HG02571 (cell line): Measurements from ENCODE around the gene DLG2.

Experiments used
- ATAC-seq: cut with Tn5 transposase; IDR thresholded peaks from one replicate; pipeline ENCODE4 v1.9.1; 2021; ENCODE audit warnings: mild to moderate bottlenecking, moderate library complexity; ENCODE audit not compliant: unreplicated experiment

The DLG2 gene

GRCh38 chr11:84250834-84251613 is 1376.1 kb downstream of the DLG2 start:
- ATAC-seq = no peak

GRCh38 chr11:84249344-84250135 is 1377.6 kb downstream of the DLG2 start:
- peak; percentile 61 for ATAC-seq

GRCh38 chr11:84247926-84248325 is 1379.2 kb downstream of the DLG2 start:
- ATAC-seq = no peak

GRCh38 chr11:84247129-84247528 is 1380.0 kb downstream of the DLG2 start:
- no peak for ATAC-seq

- ATAC-seq = peak; percentile 80
Observed at GRCh38 chr11:84243629-84244263, 1383.4 kb downstream of the DLG2 start.

- no peak for ATAC-seq
Observed at GRCh38 chr11:84241343-84242131, 1385.6 kb downstream of the DLG2 start.

GRCh38 chr11:84240847-84241246 is 1386.3 kb downstream of the DLG2 start:
- no peak for ATAC-seq

GRCh38 chr11:84236436-84236835 is 1390.7 kb downstream of the DLG2 start:
- ATAC-seq = no peak

- ATAC-seq = no peak
Observed at GRCh38 chr11:84234462-84235202, 1392.5 kb downstream of the DLG2 start.

GRCh38 chr11:84234011-84234410 is 1393.1 kb downstream of the DLG2 start:
- no peak for ATAC-seq

GRCh38 chr11:84232511-84232910 is 1394.6 kb downstream of the DLG2 start:
- no peak for ATAC-seq

- no peak for ATAC-seq
Observed at GRCh38 chr11:84230402-84230801, 1396.7 kb downstream of the DLG2 start.

GRCh38 chr11:84227970-84228665 is 1399.0 kb downstream of the DLG2 start:
- ATAC-seq = no peak

GRCh38 chr11:84224042-84224441 is 1403.1 kb downstream of the DLG2 start:
- no peak for ATAC-seq

GRCh38 chr11:84218318-84218717 is 1408.8 kb downstream of the DLG2 start:
- no peak for ATAC-seq

GRCh38 chr11:84215672-84216071 is 1411.5 kb downstream of the DLG2 start:
- no peak for ATAC-seq

GRCh38 chr11:84214557-84214956 is 1412.6 kb downstream of the DLG2 start:
- no peak for ATAC-seq

GRCh38 chr11:84212468-84213390 is 1414.4 kb downstream of the DLG2 start:
- no peak for ATAC-seq

GRCh38 chr11:84211896-84212295 is 1415.2 kb downstream of the DLG2 start:
- no peak for ATAC-seq
